ENCODE results near the gene MYRF.
A peak's percentile ranks its signal among the peaks of the same experiment; 100 is the strongest.

MYRF gene

DNA sequence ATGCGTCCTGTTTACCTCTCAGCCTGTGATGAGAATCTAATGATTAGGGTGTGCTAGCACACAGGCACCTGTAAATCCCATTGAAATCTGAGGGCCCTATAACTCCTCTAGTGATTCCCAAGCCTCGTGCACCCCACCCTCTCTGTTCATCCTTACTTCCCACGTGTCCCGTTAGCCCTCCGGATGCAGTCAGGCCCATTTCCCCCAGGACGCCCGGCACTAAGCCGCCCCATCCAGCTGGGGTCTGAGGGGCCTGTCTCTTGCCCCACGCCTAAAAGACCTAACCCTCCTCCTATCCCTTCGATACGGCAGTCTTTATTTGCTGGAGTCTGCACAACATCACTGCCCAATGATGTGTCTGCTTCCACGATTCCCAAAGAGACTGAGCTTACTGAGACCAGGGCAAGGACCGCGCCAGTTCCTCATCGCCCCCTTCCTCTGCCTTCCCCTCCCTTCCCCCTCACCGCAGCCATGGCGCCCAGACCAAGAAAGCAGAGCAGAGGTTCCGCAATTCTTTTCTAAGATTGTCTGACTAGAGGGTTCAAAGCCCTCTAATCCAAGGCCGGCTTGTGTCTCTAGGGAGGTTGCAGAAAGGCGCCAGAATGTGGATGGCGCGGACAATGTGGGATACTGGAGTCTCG is 74.6 kb downstream of the MYRF start:
- FAIRE-seq (no peak), DNase-seq (ENCODE audit: insufficient read length, low spot score) (no peak)
- TF ChIP-seq, protein P1, sequence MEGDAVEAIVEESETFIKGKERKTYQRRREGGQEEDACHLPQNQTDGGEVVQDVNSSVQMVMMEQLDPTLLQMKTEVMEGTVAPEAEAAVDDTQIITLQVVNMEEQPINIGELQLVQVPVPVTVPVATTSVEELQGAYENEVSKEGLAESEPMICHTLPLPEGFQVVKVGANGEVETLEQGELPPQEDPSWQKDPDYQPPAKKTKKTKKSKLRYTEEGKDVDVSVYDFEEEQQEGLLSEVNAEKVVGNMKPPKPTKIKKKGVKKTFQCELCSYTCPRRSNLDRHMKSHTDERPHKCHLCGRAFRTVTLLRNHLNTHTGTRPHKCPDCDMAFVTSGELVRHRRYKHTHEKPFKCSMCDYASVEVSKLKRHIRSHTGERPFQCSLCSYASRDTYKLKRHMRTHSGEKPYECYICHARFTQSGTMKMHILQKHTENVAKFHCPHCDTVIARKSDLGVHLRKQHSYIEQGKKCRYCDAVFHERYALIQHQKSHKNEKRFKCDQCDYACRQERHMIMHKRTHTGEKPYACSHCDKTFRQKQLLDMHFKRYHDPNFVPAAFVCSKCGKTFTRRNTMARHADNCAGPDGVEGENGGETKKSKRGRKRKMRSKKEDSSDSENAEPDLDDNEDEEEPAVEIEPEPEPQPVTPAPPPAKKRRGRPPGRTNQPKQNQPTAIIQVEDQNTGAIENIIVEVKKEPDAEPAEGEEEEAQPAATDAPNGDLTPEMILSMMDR (IDR thresholded peaks at IDR 0.05; ENCODE audit: insufficient read depth, missing control alignments): no peak

DNA sequence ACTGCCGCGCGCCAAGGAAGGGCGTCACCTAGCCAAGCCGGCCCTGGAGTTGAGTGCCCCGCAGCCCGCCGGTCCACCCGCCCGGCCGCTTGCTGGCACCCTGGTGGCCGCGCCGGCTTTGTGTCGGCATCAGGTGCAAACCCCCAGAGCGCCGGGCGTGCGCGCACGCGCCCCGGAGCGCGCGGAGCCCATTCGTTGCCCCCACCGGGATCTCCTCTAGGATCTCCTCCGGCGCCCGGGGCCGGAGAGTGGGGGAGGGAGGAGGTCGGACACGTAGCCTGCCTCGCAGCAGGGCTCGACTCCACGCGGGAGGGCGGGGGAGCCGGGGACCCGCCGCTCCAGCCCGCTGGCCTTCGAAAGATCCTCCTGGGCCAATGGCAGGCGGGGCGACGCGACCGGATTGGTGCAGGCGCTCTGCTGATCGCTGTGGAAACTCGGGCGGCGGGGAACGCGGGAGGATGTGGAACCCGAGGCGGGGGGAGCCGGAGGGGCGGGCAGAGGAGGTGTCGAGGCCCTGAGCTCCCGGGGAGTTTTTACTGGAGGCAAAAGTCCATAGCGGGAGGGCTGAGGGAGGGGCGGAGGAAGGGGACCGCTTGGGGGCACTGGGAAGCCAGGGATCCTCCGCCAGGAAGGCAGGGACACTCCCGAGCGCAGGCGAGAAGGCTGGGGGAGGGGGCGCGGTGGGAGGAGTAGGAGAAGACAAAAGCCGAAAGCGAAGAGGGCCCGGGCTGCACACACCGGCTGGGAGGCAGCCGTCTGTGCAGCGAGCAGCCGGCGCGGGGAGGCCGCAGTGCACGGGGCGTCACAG is 75.3 kb downstream of the MYRF start, which contains the start of gene FADS2:
Gene FADS2 (plus strand): TSS at position 730 of the 808 bp plus-strand sequence. CDS start 91 bp downstream, outside the sequence.
- FAIRE-seq: no peak
- peak; percentile 73 for DNase-seq (ENCODE audit: insufficient read length, low spot score)
- TF ChIP-seq, protein P1 (IDR thresholded peaks at IDR 0.05; ENCODE audit: insufficient read depth, missing control alignments): peak; percentile 3

DNA sequence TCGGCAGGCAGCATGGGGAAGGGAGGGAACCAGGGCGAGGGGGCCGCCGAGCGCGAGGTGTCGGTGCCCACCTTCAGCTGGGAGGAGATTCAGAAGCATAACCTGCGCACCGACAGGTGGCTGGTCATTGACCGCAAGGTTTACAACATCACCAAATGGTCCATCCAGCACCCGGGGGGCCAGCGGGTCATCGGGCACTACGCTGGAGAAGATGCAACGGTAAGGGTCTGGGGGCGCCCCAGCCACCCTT is 75.9 kb downstream of the MYRF start:
- no peak for DNase-seq (ENCODE audit: insufficient read length, low spot score)
- no peak for FAIRE-seq
- TF ChIP-seq, protein P1 (IDR thresholded peaks at IDR 0.05; ENCODE audit: insufficient read depth, missing control alignments): no peak

DNA sequence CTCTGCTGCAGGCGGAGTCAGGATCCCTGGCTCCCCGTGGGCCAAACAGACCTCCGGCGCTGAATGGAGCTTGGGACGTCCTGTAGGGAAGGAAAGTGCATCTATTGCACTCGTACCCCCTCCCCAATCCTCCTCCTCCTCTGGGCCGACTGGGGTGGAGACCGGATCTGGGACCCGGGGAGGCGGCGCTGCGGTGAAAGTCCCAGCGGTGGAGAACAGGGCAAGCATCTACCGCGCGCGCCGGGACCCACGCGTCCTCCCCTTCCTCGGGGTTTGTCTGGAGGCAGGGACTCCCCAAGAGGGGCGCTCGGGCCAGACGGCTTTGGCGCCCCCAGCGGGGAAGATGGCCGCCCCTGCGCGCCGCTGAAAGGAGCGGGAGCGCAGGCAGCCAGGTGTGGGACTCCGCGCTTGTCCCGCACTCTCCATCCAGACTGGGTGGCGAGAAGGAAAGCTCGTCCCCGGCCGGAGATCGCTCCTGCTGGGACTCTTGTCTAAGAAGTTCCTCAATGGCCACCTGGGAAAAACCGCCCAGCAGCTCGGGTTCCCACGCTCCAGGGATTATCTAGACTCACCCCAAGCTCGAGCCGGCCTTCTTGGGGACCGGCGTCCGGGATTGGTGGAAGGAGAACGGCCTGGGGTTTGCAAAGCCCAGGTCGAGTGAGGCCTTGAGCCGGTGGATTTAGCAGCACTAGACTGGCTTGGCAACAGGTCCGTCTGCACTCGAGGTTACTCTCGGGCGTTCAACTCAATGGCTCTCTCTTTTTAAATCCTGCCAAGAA is 76.4 kb downstream of the MYRF start:
- no peak for FAIRE-seq
- TF ChIP-seq, protein P1 (IDR thresholded peaks at IDR 0.05; ENCODE audit: insufficient read depth, missing control alignments): peak; percentile 37
- DNase-seq (ENCODE audit: insufficient read length, low spot score): no peak

DNA sequence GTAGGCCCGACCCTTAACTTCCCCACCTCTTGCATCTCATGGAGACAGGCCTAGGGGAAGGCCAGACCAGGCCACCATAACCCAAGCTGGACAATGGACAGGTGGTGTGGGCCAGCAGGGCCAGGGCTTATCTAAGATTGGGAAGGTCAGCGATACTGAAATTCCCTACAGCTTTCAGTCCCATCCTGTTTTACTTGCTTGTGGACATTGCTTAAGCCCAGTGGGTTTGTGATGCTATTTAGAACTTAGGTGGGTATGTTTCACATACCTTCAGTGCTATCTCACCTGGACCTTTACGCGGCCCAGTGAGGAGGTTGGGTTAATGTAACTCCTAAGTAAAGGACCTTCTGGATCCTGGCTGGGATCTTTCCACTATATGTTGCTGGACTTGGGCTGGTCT is 77.4 kb downstream of the MYRF start:
- FAIRE-seq (no peak), DNase-seq (ENCODE audit: insufficient read length, low spot score) (no peak)
- TF ChIP-seq, protein P1 (IDR thresholded peaks at IDR 0.05; ENCODE audit: insufficient read depth, missing control alignments): no peak

DNA sequence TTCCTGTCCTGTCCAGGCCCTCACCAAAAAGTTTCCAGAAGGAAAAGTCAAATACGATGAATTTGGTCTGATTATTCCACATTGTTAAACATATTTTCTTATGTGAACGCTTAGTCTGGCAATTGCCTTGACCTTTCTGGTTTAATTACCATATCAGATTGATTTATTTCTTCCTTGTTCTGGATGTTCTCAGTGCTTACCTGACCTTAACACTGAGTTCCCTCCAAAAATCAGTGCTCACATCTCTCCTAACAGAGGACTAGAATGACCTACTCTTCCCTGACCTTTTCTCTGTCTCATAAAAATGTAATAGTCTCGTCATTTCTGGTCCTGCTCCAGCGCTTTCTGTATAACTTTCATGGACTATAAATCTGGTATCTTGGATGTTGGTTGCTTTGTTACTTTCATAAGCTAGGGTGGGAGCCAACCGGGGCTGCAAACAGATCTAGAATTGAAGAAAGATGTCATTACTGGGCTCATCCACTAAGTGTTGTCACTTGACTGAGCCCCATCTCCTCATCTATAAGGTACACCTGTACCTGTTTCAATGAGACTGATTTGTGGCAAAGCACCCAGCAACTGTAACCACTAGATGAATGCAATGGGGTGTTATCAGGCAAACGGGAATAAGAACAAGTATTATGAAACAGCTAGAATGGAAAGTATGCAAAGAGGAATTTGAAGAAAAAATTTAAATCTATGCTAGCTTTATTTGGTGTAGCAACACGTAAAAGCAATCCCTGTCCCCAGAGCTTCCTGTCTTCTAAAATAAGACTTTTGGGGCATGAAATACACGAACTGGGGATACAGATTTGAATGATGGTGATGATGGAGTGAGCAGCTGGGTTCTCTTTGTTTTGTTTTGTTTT is 78.0 kb downstream of the MYRF start:
- no peak for FAIRE-seq
- no peak for DNase-seq (ENCODE audit: insufficient read length, low spot score)
- TF ChIP-seq, protein P1 (IDR thresholded peaks at IDR 0.05; ENCODE audit: insufficient read depth, missing control alignments): no peak

Data from D721Med (cell line).